WTC11 (cell line): ENCODE results near the gene CLASP1. TPM values are rescaled to one million over a fixed set of nuclear protein-coding genes. Genes with fewer than 3 reads are reported as not detected.

ENCODE experiments used
- ATAC-seq: fragments of 200-7000 bp; cut with Tn5 transposase; 2 replicates; pipeline ENCODE4 v1.10.0; 2021; ENCODE audit warnings: mild to moderate bottlenecking, moderate library complexity
- CTCF ChIA-PET: fragments of 300-600 bp; sonication (Branson Sonifier 250); formaldehyde crosslinking; loops from one replicate; lab custom pipeline; 2021; ENCODE audit warnings: antibody characterized with exemption; lab: Charles Lee
- POLR2A ChIA-PET: fragments of 350-600 bp; sonication (Branson Sonifier 250); formaldehyde crosslinking; loops from one replicate; lab custom pipeline; 2021; ENCODE audit warnings: antibody characterized with exemption; lab: Charles Lee
- DNase-seq: peaks from one replicate; pipeline ENCODE4 v3.0.0; 2021; ENCODE audit warnings: low spot score
- H3K27ac Mint-ChIP-seq: 2 replicates; pipeline ENCODE4 v1.8.0; 2021; ENCODE audit warnings: mixed read lengths
- H3K27me3 Mint-ChIP-seq: 2 replicates; pipeline ENCODE4 v1.8.0; 2021; ENCODE audit warnings: low read depth, mild to moderate bottlenecking, moderate library complexity, mixed read lengths
- H3K36me3 Mint-ChIP-seq: 2 replicates; pipeline ENCODE4 v1.8.0; 2021; ENCODE audit warnings: mixed read lengths
- H3K4me1 Mint-ChIP-seq: 2 replicates; pipeline ENCODE4 v1.8.0; 2022; ENCODE audit warnings: mixed read lengths
- H3K4me3 Mint-ChIP-seq: 2 replicates; pipeline ENCODE4 v1.8.0; 2021; ENCODE audit warnings: mild to moderate bottlenecking, moderate library complexity, mixed read lengths
- H3K9me3 Mint-ChIP-seq: 2 replicates; pipeline ENCODE4 v1.8.0; 2021; ENCODE audit warnings: mixed read lengths
- CBFB ChIP-seq: sonication (generic); formaldehyde crosslinking; IDR thresholded peaks from 2 replicates; pipeline ENCODE4 v1.8.1; 2022; ENCODE audit warnings: mild to moderate bottlenecking, low read depth, missing genetic modification reagents
- ELF4 ChIP-seq: sonication (generic); formaldehyde crosslinking; IDR thresholded peaks from 2 replicates; pipeline ENCODE4 v1.8.1; 2022; ENCODE audit warnings: low read depth, mild to moderate bottlenecking, moderate library complexity, missing genetic modification reagents
- KAT7 ChIP-seq: sonication (generic); formaldehyde crosslinking; IDR thresholded peaks from 2 replicates; pipeline ENCODE4 v1.8.1; 2023; ENCODE audit warnings: missing genetic modification reagents, mild to moderate bottlenecking, borderline replicate concordance
- MYBL2 ChIP-seq: sonication (generic); formaldehyde crosslinking; IDR thresholded peaks from 2 replicates; pipeline ENCODE4 v1.8.1; 2023; ENCODE audit warnings: mild to moderate bottlenecking, moderate library complexity, missing genetic modification reagents
- NFYB ChIP-seq: sonication (generic); formaldehyde crosslinking; conservative IDR thresholded peaks from 2 replicates; pipeline ENCODE4 v1.8.0; 2022; ENCODE audit warnings: low read depth, missing genetic modification reagents
- SMAD3 ChIP-seq: sonication (generic); formaldehyde crosslinking; IDR thresholded peaks from 2 replicates; pipeline ENCODE4 v1.8.0; 2022; ENCODE audit warnings: missing genetic modification reagents, mild to moderate bottlenecking, borderline replicate concordance
- TCF7 ChIP-seq: sonication (generic); formaldehyde crosslinking; IDR thresholded peaks from 2 replicates; pipeline ENCODE4 v1.8.0; 2022; ENCODE audit warnings: mild to moderate bottlenecking, low read depth, missing genetic modification reagents, moderate library complexity
- total RNA-seq: library from RNA; stranded (reverse); gene quantifications from 3 replicates; pipeline ENCODE4 v1.2.3, GENCODE V29; 2021
- TF ChIP-seq, protein P1 (sequence below): sonication (generic); formaldehyde crosslinking; IDR thresholded peaks from 2 replicates; pipeline ENCODE4 v1.8.1; 2022; ENCODE audit warnings: mild to moderate bottlenecking, missing genetic modification reagents, moderate library complexity, borderline replicate concordance
- TF ChIP-seq, protein P2 (sequence below): fragments of 250-450 bp; sonication (Bioruptor Pico); IDR thresholded peaks from 2 replicates; pipeline ENCODE4 v2.1.2; 2022; ENCODE audit warnings: mild to moderate bottlenecking, moderate library complexity
- TF ChIP-seq, protein P3 (sequence below): sonication (generic); formaldehyde crosslinking; conservative IDR thresholded peaks from 2 replicates; pipeline ENCODE4 v1.8.1; 2023; ENCODE audit warnings: mild to moderate bottlenecking, low read depth, missing genetic modification reagents, moderate library complexity
- TF ChIP-seq, protein P4 (sequence below): sonication (generic); formaldehyde crosslinking; IDR thresholded peaks from 2 replicates; pipeline ENCODE4 v1.8.1; 2022; ENCODE audit warnings: missing genetic modification reagents, borderline replicate concordance
- TF ChIP-seq, protein P5 (sequence below): fragments of 200-600 bp; IDR thresholded peaks from 2 replicates; pipeline ENCODE4 v1.8.0; 2022; ENCODE audit warnings: antibody characterized with exemption
- TF ChIP-seq, protein P6 (sequence below): sonication (generic); formaldehyde crosslinking; IDR thresholded peaks from 2 replicates; pipeline ENCODE4 v1.8.0; 2022; ENCODE audit warnings: missing genetic modification reagents

Gene CLASP1
- total RNA-seq, 1 experiment from 2014 or later: 50.0 TPM

DNA sequence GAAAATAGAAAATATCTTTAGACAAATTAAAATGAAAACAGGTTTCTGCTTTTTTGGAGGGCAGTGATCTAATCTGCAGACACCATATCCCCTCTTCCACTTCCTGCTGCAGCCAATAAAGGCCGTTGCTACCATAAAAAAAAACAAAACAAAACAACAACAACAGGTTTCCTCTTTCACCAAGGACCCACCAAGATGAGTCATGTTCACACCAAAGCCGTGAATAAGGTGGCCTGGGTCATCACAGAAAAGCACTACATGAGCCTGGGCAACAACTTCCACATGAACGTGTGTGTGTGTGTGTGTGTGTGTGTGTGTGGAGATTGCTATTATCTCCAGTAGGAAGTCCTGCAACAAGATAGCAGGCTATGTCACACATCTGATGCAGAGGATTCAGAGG is 339.5 kb downstream of the CLASP1 start:
- Mint-ChIP-seq H3K9me3 (no peaks in the 10 kb centered on the region; the same call in 1 of the 2 replicates), H3K27me3 (no peaks in the 10 kb centered on the region; the same call in none of the 2 replicates), H3K4me1 (no peaks in the 10 kb centered on the region), H3K36me3 (no peaks in the 10 kb centered on the region), H3K4me3 (no peak overlapping the region), H3K27ac (no peak overlapping the region)
- no peak for ATAC-seq
- CTCF ChIA-PET: interaction anchor here (1.0 kb wide), 1 partner anchor 210 kb away, joined by 3 read pairs; no protein-coding TSS in a partner anchor
- POLR2A ChIA-PET: no interaction called here
- no peak for DNase-seq
- TF ChIP-seq, protein P1, sequence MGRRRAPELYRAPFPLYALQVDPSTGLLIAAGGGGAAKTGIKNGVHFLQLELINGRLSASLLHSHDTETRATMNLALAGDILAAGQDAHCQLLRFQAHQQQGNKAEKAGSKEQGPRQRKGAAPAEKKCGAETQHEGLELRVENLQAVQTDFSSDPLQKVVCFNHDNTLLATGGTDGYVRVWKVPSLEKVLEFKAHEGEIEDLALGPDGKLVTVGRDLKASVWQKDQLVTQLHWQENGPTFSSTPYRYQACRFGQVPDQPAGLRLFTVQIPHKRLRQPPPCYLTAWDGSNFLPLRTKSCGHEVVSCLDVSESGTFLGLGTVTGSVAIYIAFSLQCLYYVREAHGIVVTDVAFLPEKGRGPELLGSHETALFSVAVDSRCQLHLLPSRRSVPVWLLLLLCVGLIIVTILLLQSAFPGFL (CRISPR knock-in tag): no peak
- TF ChIP-seq KAT7 (CRISPR knock-in tag) (no peak), ELF4 (no peak), CBFB (CRISPR knock-in tag) (no peak), MYBL2 (no peak), SMAD3 (CRISPR knock-in tag) (no peak), TCF7 (no peak), NFYB (CRISPR knock-in tag) (no peak)
- TF ChIP-seq, protein P2, sequence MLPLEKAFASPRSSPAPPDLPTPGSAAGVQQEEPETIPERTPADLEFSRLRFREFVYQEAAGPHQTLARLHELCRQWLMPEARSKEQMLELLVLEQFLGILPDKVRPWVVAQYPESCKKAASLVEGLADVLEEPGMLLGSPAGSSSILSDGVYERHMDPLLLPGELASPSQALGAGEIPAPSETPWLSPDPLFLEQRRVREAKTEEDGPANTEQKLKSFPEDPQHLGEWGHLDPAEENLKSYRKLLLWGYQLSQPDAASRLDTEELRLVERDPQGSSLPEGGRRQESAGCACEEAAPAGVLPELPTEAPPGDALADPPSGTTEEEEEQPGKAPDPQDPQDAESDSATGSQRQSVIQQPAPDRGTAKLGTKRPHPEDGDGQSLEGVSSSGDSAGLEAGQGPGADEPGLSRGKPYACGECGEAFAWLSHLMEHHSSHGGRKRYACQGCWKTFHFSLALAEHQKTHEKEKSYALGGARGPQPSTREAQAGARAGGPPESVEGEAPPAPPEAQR (CRISPR knock-in tag): no peak
- TF ChIP-seq, protein P3, sequence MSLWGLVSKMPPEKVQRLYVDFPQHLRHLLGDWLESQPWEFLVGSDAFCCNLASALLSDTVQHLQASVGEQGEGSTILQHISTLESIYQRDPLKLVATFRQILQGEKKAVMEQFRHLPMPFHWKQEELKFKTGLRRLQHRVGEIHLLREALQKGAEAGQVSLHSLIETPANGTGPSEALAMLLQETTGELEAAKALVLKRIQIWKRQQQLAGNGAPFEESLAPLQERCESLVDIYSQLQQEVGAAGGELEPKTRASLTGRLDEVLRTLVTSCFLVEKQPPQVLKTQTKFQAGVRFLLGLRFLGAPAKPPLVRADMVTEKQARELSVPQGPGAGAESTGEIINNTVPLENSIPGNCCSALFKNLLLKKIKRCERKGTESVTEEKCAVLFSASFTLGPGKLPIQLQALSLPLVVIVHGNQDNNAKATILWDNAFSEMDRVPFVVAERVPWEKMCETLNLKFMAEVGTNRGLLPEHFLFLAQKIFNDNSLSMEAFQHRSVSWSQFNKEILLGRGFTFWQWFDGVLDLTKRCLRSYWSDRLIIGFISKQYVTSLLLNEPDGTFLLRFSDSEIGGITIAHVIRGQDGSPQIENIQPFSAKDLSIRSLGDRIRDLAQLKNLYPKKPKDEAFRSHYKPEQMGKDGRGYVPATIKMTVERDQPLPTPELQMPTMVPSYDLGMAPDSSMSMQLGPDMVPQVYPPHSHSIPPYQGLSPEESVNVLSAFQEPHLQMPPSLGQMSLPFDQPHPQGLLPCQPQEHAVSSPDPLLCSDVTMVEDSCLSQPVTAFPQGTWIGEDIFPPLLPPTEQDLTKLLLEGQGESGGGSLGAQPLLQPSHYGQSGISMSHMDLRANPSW: no peak
- TF ChIP-seq, protein P4, sequence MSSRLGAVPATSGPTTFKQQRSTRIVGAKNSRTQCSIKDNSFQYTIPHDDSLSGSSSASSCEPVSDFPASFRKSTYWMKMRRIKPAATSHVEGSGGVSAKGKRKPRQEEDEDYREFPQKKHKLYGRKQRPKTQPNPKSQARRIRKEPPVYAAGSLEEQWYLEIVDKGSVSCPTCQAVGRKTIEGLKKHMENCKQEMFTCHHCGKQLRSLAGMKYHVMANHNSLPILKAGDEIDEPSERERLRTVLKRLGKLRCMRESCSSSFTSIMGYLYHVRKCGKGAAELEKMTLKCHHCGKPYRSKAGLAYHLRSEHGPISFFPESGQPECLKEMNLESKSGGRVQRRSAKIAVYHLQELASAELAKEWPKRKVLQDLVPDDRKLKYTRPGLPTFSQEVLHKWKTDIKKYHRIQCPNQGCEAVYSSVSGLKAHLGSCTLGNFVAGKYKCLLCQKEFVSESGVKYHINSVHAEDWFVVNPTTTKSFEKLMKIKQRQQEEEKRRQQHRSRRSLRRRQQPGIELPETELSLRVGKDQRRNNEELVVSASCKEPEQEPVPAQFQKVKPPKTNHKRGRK: no peak
- TF ChIP-seq, protein P5, sequence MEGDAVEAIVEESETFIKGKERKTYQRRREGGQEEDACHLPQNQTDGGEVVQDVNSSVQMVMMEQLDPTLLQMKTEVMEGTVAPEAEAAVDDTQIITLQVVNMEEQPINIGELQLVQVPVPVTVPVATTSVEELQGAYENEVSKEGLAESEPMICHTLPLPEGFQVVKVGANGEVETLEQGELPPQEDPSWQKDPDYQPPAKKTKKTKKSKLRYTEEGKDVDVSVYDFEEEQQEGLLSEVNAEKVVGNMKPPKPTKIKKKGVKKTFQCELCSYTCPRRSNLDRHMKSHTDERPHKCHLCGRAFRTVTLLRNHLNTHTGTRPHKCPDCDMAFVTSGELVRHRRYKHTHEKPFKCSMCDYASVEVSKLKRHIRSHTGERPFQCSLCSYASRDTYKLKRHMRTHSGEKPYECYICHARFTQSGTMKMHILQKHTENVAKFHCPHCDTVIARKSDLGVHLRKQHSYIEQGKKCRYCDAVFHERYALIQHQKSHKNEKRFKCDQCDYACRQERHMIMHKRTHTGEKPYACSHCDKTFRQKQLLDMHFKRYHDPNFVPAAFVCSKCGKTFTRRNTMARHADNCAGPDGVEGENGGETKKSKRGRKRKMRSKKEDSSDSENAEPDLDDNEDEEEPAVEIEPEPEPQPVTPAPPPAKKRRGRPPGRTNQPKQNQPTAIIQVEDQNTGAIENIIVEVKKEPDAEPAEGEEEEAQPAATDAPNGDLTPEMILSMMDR: no peak
- TF ChIP-seq, protein P6, sequence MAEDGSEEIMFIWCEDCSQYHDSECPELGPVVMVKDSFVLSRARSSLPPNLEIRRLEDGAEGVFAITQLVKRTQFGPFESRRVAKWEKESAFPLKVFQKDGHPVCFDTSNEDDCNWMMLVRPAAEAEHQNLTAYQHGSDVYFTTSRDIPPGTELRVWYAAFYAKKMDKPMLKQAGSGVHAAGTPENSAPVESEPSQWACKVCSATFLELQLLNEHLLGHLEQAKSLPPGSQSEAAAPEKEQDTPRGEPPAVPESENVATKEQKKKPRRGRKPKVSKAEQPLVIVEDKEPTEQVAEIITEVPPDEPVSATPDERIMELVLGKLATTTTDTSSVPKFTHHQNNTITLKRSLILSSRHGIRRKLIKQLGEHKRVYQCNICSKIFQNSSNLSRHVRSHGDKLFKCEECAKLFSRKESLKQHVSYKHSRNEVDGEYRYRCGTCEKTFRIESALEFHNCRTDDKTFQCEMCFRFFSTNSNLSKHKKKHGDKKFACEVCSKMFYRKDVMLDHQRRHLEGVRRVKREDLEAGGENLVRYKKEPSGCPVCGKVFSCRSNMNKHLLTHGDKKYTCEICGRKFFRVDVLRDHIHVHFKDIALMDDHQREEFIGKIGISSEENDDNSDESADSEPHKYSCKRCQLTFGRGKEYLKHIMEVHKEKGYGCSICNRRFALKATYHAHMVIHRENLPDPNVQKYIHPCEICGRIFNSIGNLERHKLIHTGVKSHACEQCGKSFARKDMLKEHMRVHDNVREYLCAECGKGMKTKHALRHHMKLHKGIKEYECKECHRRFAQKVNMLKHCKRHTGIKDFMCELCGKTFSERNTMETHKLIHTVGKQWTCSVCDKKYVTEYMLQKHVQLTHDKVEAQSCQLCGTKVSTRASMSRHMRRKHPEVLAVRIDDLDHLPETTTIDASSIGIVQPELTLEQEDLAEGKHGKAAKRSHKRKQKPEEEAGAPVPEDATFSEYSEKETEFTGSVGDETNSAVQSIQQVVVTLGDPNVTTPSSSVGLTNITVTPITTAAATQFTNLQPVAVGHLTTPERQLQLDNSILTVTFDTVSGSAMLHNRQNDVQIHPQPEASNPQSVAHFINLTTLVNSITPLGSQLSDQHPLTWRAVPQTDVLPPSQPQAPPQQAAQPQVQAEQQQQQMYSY (CRISPR knock-in tag): no peak
